ENCODE measurements around the gene SNAPC5.

DNA sequence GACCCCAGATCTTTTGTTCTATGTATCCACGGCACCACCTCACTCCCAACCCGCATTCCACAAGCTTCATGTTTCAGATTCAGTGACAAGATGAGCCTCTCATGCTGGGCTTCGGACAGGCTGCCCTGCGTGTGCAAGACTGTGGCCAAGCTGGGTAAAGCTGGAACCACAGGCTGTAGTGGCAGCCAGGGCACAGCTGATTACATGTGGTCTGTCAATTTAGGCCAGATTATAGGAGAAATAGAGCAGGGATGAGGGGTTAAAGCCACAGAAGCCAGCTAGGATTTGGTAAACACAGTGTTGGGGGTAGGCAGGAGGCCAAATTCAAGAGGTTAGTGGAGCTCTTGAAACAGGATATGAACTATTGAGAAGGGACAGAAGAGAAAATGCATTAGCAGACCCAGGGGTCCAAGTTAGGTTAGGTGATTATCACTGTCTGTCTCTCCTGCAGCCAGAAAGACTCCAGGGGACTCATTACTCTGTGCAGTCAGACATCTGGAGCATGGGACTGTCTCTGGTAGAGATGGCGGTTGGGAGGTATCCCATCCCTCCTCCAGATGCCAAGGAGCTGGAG lies 12.9 kb downstream of the SNAPC5 start:
- TF ChIP-seq, protein P1, sequence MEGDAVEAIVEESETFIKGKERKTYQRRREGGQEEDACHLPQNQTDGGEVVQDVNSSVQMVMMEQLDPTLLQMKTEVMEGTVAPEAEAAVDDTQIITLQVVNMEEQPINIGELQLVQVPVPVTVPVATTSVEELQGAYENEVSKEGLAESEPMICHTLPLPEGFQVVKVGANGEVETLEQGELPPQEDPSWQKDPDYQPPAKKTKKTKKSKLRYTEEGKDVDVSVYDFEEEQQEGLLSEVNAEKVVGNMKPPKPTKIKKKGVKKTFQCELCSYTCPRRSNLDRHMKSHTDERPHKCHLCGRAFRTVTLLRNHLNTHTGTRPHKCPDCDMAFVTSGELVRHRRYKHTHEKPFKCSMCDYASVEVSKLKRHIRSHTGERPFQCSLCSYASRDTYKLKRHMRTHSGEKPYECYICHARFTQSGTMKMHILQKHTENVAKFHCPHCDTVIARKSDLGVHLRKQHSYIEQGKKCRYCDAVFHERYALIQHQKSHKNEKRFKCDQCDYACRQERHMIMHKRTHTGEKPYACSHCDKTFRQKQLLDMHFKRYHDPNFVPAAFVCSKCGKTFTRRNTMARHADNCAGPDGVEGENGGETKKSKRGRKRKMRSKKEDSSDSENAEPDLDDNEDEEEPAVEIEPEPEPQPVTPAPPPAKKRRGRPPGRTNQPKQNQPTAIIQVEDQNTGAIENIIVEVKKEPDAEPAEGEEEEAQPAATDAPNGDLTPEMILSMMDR (optimal IDR thresholded peaks at IDR 0.05 in 1 of 3, IDR thresholded peaks at IDR 0.05 in 1 of 3, conservative IDR thresholded peaks at IDR 0.05 in 1 of 3; ENCODE audit: extremely low read depth in 1 of 3, insufficient read depth in 2 of 3, low read length in 3 of 3): no peak
- TF ChIP-seq EZH2 (IDR thresholded peaks at IDR 0.05; ENCODE audit: low read length): no peak
